K562 (cell line): ENCODE results near the gene VPS13D. TPM values are rescaled to one million over a fixed set of nuclear protein-coding genes. Genes with fewer than 3 reads are reported as not detected.

Source experiments
- ADNP ChIP-seq: fragments of 200-800 bp; sonication (Bioruptor generic); IDR thresholded peaks from 2 replicates; pipeline ENCODE4 v1.6.1; 2016; ENCODE audit warnings: missing genetic modification characterization, missing compliant biosample characterization
- CHD1 ChIP-seq: fragments of 200-600 bp; sonication (generic); IDR thresholded peaks from one replicate; pipeline ENCODE4 v1.6.1; 2012; ENCODE audit warnings: mild to moderate bottlenecking, moderate library complexity, low read length, inconsistent platforms
- CREB1 ChIP-seq, 2 experiments: sonication (generic) in 1 of 2; formaldehyde crosslinking in 1 of 2; IDR thresholded peaks; 2 replicates each; pipeline versions ENCODE4 v1.6.1 to v1.8.0; 2012 to 2022; ENCODE audit warnings: inconsistent platforms in 1 of 2, mild to moderate bottlenecking in 1 of 2, missing genetic modification reagents in 1 of 2, moderate library complexity in 1 of 2
- ESRRA ChIP-seq: fragments of 450-650 bp; IDR thresholded peaks from 2 replicates; pipeline ENCODE4 v1.6.1; 2014; ENCODE audit warnings: low read depth, mild to moderate bottlenecking, moderate library complexity, borderline replicate concordance
- ETV1 ChIP-seq: fragments of 450-650 bp; conservative IDR thresholded peaks from 2 replicates; pipeline ENCODE4 v1.6.1; 2016; ENCODE audit warnings: missing genetic modification characterization, control low read depth, low read depth, missing compliant biosample characterization
- ILK ChIP-seq: fragments of 450-650 bp; IDR thresholded peaks from 2 replicates; pipeline ENCODE4 v1.6.1; 2016; ENCODE audit warnings: missing genetic modification characterization, low read depth, mild to moderate bottlenecking, missing compliant biosample characterization, moderate library complexity, borderline replicate concordance
- PHF20 ChIP-seq: fragments of 450-650 bp; IDR thresholded peaks from 2 replicates; pipeline ENCODE4 v1.6.1; 2018; ENCODE audit not compliant: partially characterized antibody
- RBM15 ChIP-seq: fragments of 200-400 bp; formaldehyde crosslinking; IDR thresholded peaks from 2 replicates; pipeline ENCODE4 v1.6.1; 2018; ENCODE audit warnings: mild to moderate bottlenecking, low read length, moderate library complexity; ENCODE audit not compliant: insufficient read depth
- RCOR1 ChIP-seq, 2 experiments: IDR thresholded peaks; 2 replicates each; pipeline ENCODE4 v1.6.1; 2012; ENCODE audit warnings: low read depth in 2 of 2, low read length in 2 of 2, borderline replicate concordance in 1 of 2, improper control_type of control experiment in 1 of 2
- SETDB1 ChIP-seq: IDR thresholded peaks from one replicate; pipeline ENCODE4 v1.6.1; 2012; ENCODE audit warnings: low read length, control low read depth, inconsistent platforms
- SIRT6 ChIP-seq: IDR thresholded peaks from one replicate; pipeline ENCODE4 v1.6.1; 2012; ENCODE audit warnings: low read depth, mild to moderate bottlenecking, control low read depth, inconsistent platforms, low read length, moderate library complexity
- ZNF124 ChIP-seq: sonication (generic); formaldehyde crosslinking; IDR thresholded peaks from 2 replicates; pipeline ENCODE4 v1.8.1; 2022; ENCODE audit warnings: missing genetic modification reagents
- ZNF586 ChIP-seq: fragments of 450-650 bp; formaldehyde crosslinking; conservative IDR thresholded peaks from 2 replicates; pipeline ENCODE4 v1.4.0; 2020; ENCODE audit warnings: mild to moderate bottlenecking, moderate library complexity
- ZNF77 ChIP-seq: fragments of 250-450 bp; sonication (Bioruptor Pico); IDR thresholded peaks from 2 replicates; pipeline ENCODE4 v1.5.0; 2020
- polyA plus RNA-seq, 8 experiments: library from polyadenylated mRNA; depleted of rRNA in 4 of 8; stranded (reverse) in 5 of 8; unstranded in 3 of 8; fragments of >200 nt; fragmentation: Nextera tagmentation in 2 of 8; fragmentation: Illumina TruSeq in 1 of 8; extraction: Ambion mirVana in 2 of 8; extraction: Trizol in 1 of 8; gene quantifications; 2 replicates each; pipeline versions ENCODE4 v1.2.1 to v1.2.3, GENCODE V29; 2011 to 2014; ENCODE audit warnings: inconsistent platforms in 1 of 8, missing spikeins in 1 of 8
- total RNA-seq, 7 experiments: library from RNA; depleted of rRNA in 6 of 7; stranded (reverse); fragments of >200 nt in 6 of 7; fragmentation: Illumina TruSeq in 2 of 7; extraction: Trizol in 2 of 7; gene quantifications; 2 replicates each; pipeline versions ENCODE4 v1.2.1 to v1.2.3, GENCODE V29; 2011 to 2021; ENCODE audit warnings: low replicate concordance in 1 of 7
- TF ChIP-seq, protein P1 (sequence below): fragments of 250-450 bp; sonication (Bioruptor Pico); IDR thresholded peaks from 2 replicates; pipeline ENCODE4 v1.4.0; 2020; ENCODE audit warnings: mild to moderate bottlenecking
- TF ChIP-seq, protein P2 (sequence below), 2 experiments: IDR thresholded peaks; 2 replicates each; pipeline ENCODE4 v1.6.1; 2012; ENCODE audit warnings: improper control_type of control experiment in 2 of 2, low read depth in 2 of 2, low read length in 2 of 2, borderline replicate concordance in 1 of 2

Gene VPS13D
- total and polyA plus RNA-seq, 9 of the 15 experiments (the other 6 are each of a cell fraction or from before 2014, with no cell fraction given): 6.1 to 51.5 (median 38.5) TPM

DNA sequence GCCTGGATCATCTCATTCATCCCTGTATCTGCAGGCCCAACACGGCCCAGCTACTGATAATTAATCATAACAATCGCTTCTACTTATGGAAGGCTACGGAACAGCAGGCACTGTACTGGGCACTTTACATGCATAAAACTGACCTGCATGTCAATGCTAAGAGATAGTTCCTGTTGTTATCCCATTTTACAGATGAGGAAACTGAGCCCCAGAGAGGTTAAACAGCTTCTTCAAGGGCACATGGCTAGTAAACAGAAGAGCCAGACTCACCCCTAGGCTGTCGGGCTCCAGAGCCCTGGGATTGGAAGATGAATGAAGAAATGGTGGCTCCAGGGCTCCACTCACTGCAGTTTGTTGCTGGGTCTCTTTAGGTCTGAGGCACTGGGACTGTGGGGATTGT, 27.3 kb upstream of the VPS13D start (continued):
- TF ChIP-seq ZNF77 (CRISPR knock-in tag) (no peak), RBM15 (no peak), ZNF586 (CRISPR knock-in tag) (no peak), ESRRA (peak; percentile 92), PHF20 (no peak), ETV1 (tag) (no peak), RCOR1 (IDR thresholded peaks at IDR 0.05; ENCODE audit: borderline replicate concordance in 1 of 2, low read depth in 2 of 2, low read length in 2 of 2) (peak; percentile 48 to 76; a peak in 3 of 4 replicates), SETDB1 (no peak), ADNP (tag) (peak; percentile 88), ILK (no peak), ZNF124 (CRISPR knock-in tag) (0 out of 2 replicates have a peak, but pooled peaks have one; percentile 36), CHD1 (no peak), SIRT6 (no peak), CREB1 (IDR thresholded peaks at IDR 0.05) (no peak), CREB1 (CRISPR knock-in tag; IDR thresholded peaks at IDR 0.05) (no peak)
- TF ChIP-seq, protein P1, sequence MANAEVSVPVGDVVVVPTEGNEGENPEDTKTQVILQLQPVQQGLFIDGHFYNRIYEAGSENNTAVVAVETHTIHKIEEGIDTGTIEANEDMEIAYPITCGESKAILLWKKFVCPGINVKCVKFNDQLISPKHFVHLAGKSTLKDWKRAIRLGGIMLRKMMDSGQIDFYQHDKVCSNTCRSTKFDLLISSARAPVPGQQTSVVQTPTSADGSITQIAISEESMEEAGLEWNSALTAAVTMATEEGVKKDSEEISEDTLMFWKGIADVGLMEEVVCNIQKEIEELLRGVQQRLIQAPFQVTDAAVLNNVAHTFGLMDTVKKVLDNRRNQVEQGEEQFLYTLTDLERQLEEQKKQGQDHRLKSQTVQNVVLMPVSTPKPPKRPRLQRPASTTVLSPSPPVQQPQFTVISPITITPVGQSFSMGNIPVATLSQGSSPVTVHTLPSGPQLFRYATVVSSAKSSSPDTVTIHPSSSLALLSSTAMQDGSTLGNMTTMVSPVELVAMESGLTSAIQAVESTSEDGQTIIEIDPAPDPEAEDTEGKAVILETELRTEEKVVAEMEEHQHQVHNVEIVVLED (CRISPR knock-in tag): no peak
- TF ChIP-seq, protein P2, sequence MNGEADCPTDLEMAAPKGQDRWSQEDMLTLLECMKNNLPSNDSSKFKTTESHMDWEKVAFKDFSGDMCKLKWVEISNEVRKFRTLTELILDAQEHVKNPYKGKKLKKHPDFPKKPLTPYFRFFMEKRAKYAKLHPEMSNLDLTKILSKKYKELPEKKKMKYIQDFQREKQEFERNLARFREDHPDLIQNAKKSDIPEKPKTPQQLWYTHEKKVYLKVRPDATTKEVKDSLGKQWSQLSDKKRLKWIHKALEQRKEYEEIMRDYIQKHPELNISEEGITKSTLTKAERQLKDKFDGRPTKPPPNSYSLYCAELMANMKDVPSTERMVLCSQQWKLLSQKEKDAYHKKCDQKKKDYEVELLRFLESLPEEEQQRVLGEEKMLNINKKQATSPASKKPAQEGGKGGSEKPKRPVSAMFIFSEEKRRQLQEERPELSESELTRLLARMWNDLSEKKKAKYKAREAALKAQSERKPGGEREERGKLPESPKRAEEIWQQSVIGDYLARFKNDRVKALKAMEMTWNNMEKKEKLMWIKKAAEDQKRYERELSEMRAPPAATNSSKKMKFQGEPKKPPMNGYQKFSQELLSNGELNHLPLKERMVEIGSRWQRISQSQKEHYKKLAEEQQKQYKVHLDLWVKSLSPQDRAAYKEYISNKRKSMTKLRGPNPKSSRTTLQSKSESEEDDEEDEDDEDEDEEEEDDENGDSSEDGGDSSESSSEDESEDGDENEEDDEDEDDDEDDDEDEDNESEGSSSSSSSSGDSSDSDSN (IDR thresholded peaks at IDR 0.05; ENCODE audit: borderline replicate concordance in 1 of 2, low read depth in 2 of 2, low read length in 2 of 2): no peak
